ENCODE measurements around the gene KIF6.

KIF6 gene

GRCh38 chr6:39664173-39664572 is 61.0 kb downstream of the KIF6 start:
- no peak for DNase-seq (ENCODE audit: low spot score)

- no peak for DNase-seq (ENCODE audit: low spot score)
These were observed 67.7 kb downstream of the KIF6 start for GRCh38 chr6:39657355-39658135.

GRCh38 chr6:39654121-39654520 is 71.1 kb downstream of the KIF6 start:
- DNase-seq (ENCODE audit: low spot score), result no peak

- no peak for DNase-seq (ENCODE audit: low spot score)
These were observed 71.6 kb downstream of the KIF6 start for GRCh38 chr6:39653612-39654011.

- no peak for DNase-seq (ENCODE audit: low spot score)
These were observed 75.2 kb downstream of the KIF6 start for GRCh38 chr6:39649996-39650395.

- no peak for DNase-seq (ENCODE audit: low spot score)
These were observed 78.3 kb downstream of the KIF6 start for GRCh38 chr6:39646751-39647420.

- no peak for DNase-seq (ENCODE audit: low spot score)
These were observed 82.9 kb downstream of the KIF6 start for GRCh38 chr6:39642270-39642669.

- no peak for DNase-seq (ENCODE audit: low spot score)
These were observed 86.9 kb downstream of the KIF6 start for GRCh38 chr6:39638126-39638822.

- no peak for DNase-seq (ENCODE audit: low spot score)
These were observed 90.4 kb downstream of the KIF6 start for GRCh38 chr6:39634646-39635341.

GRCh38 chr6:39625209-39625608 is 100.0 kb downstream of the KIF6 start:
- no peak for DNase-seq (ENCODE audit: low spot score)

GRCh38 chr6:39623750-39624149 is 101.5 kb downstream of the KIF6 start:
- no peak for DNase-seq (ENCODE audit: low spot score)

- DNase-seq (ENCODE audit: low spot score), result no peak
These were observed 107.7 kb downstream of the KIF6 start for GRCh38 chr6:39617520-39617919.

GRCh38 chr6:39617026-39617425 is 108.2 kb downstream of the KIF6 start:
- no peak for DNase-seq (ENCODE audit: low spot score)

GRCh38 chr6:39615622-39616021 is 109.6 kb downstream of the KIF6 start:
- DNase-seq (ENCODE audit: low spot score), result no peak

GRCh38 chr6:39614393-39614950 is 110.7 kb downstream of the KIF6 start:
- DNase-seq (ENCODE audit: low spot score), result no peak

- no peak for DNase-seq (ENCODE audit: low spot score)
These were observed 115.0 kb downstream of the KIF6 start for GRCh38 chr6:39610221-39610620.

- DNase-seq (ENCODE audit: low spot score), result no peak
These were observed 116.4 kb downstream of the KIF6 start for GRCh38 chr6:39608652-39609345.

- DNase-seq (ENCODE audit: low spot score), result no peak
These were observed 122.3 kb downstream of the KIF6 start for GRCh38 chr6:39602601-39603519.

GRCh38 chr6:39599973-39600372 is 125.2 kb downstream of the KIF6 start:
- no peak for DNase-seq (ENCODE audit: low spot score)

- DNase-seq (ENCODE audit: low spot score), result no peak
These were observed 125.9 kb downstream of the KIF6 start for GRCh38 chr6:39599341-39599740.

All from HuH-7.5 (cell line).